Fibroblast of lung (primary cell): ENCODE measurements around the gene CLDN7. TPM values are rescaled to one million over a fixed set of nuclear protein-coding genes. Genes with fewer than 3 reads are reported as not detected.

Experiments used
- DNase-seq, 2 donors: peaks; one replicate each; pipeline versions ENCODE4 v3.0.0 to v3.0.0-alpha.2; 2010; ENCODE audit warnings: low read depth in 2 of 2
- H2AFZ ChIP-seq: 2 replicates; pipeline ENCODE4 v1.5.1; 2012; ENCODE audit warnings: low read length, control low read depth, inconsistent platforms
- H3K27ac ChIP-seq: 2 replicates; pipeline ENCODE4 v1.5.1; 2011; ENCODE audit warnings: low read length, control low read depth; ENCODE audit not compliant: insufficient read depth
- H3K27me3 ChIP-seq: 2 replicates; pipeline ENCODE4 v1.5.1; 2011; ENCODE audit warnings: mild to moderate bottlenecking, low read length; ENCODE audit not compliant: control insufficient read depth, insufficient read depth
- H3K36me3 ChIP-seq: 2 replicates; pipeline ENCODE4 v1.5.1; 2011; ENCODE audit warnings: low read length; ENCODE audit not compliant: control insufficient read depth, insufficient read depth
- H3K4me1 ChIP-seq: 2 replicates; pipeline ENCODE4 v1.5.1; 2011; ENCODE audit warnings: low read length; ENCODE audit not compliant: control insufficient read depth, insufficient read depth; ENCODE audit errors: extremely low read depth
- H3K4me2 ChIP-seq: 2 replicates; pipeline ENCODE4 v1.5.1; 2011; ENCODE audit warnings: low read length, control low read depth; ENCODE audit not compliant: insufficient read depth; ENCODE audit errors: extremely low read depth
- H3K4me3 ChIP-seq, 4 experiments: fragments of 200-600 bp in 1 of 4; sonication (generic) in 1 of 4; replicated peaks in 1 of 4; 2 replicates each; pipeline ENCODE4 v1.5.1; 2011 to 2016; ENCODE audit warnings: low read length in 4 of 4, low read depth in 3 of 4, mild to moderate bottlenecking in 3 of 4, control low read depth in 2 of 4, inconsistent platforms in 1 of 4, mixed read lengths in 1 of 4; ENCODE audit not compliant: insufficient read depth in 1 of 4; ENCODE audit errors: control extremely low read depth in 1 of 4
- H3K79me2 ChIP-seq: 2 replicates; pipeline ENCODE4 v1.5.1; 2012; ENCODE audit warnings: mild to moderate bottlenecking, low read length, inconsistent platforms; ENCODE audit not compliant: control insufficient read depth, insufficient read depth
- H3K9ac ChIP-seq: 2 replicates; pipeline ENCODE4 v1.5.1; 2011; ENCODE audit warnings: mild to moderate bottlenecking, low read length, control low read depth; ENCODE audit not compliant: insufficient read depth
- H3K9me3 ChIP-seq: 2 replicates; pipeline ENCODE4 v1.5.1; 2012; ENCODE audit warnings: low read depth, low read length; ENCODE audit not compliant: control insufficient read depth, insufficient read depth
- H4K20me1 ChIP-seq: 2 replicates; pipeline ENCODE4 v1.5.1; 2011; ENCODE audit warnings: low read length; ENCODE audit not compliant: control insufficient read depth, insufficient read depth; ENCODE audit errors: extremely low read depth
- EZH2 ChIP-seq: IDR thresholded peaks from 2 replicates; pipeline ENCODE4 v1.5.1; 2012; ENCODE audit warnings: low read length, control low read depth, mild to moderate bottlenecking; ENCODE audit errors: missing control alignments
- polyA plus RNA-seq, 2 donors: library from polyadenylated mRNA; depleted of rRNA in 1 of 2; stranded (reverse) in 1 of 2; unstranded in 1 of 2; fragments of >200 nt; gene quantifications; 2 replicates each; pipeline ENCODE4 v1.2.1, GENCODE V29; 2011 to 2012; ENCODE audit warnings: missing spikeins in 1 of 2
- total RNA-seq: library from RNA; depleted of rRNA; stranded (reverse); fragments of >200 nt; gene quantifications from 2 replicates; pipeline ENCODE4 v1.2.1, GENCODE V29; 2014
- TF ChIP-seq, protein P1 (sequence below), 2 donors: IDR thresholded peaks in 1 of 2; conservative IDR thresholded peaks in 1 of 2; 1 replicate in 1 of 2; 2 replicates in 1 of 2; pipeline ENCODE4 v1.5.1; 2011 to 2012; ENCODE audit warnings: low read length in 2 of 2, control low read depth in 1 of 2, inconsistent platforms in 1 of 2, low read depth in 1 of 2, mild to moderate bottlenecking in 1 of 2

Gene CLDN7
- total and polyA plus RNA-seq, 2 donors (not counting 1 experiment from before 2014, with no cell fraction given): 1.0 to 17.2 TPM

GRCh38 chr17:7293816-7294613 is 31.7 kb upstream of the CLDN7 start:
- H3K79me2 ChIP-seq: no peaks in the 10 kb centered on the region
- H3K27me3 ChIP-seq: peaks cover 38% of the 10 kb centered on the region
- H3K4me2 ChIP-seq: peak overlapping the region; percentile 13
- H3K27ac ChIP-seq: no peak overlapping the region
- no peaks in the 10 kb centered on the region for H4K20me1 ChIP-seq
- H3K9me3 ChIP-seq: no peaks in the 10 kb centered on the region
- H2AFZ ChIP-seq: no peak overlapping the region
- no peak overlapping the region for H3K4me3 ChIP-seq
- no peak for DNase-seq
- no peaks in the 10 kb centered on the region for H3K36me3 ChIP-seq
- TF ChIP-seq, protein P1, sequence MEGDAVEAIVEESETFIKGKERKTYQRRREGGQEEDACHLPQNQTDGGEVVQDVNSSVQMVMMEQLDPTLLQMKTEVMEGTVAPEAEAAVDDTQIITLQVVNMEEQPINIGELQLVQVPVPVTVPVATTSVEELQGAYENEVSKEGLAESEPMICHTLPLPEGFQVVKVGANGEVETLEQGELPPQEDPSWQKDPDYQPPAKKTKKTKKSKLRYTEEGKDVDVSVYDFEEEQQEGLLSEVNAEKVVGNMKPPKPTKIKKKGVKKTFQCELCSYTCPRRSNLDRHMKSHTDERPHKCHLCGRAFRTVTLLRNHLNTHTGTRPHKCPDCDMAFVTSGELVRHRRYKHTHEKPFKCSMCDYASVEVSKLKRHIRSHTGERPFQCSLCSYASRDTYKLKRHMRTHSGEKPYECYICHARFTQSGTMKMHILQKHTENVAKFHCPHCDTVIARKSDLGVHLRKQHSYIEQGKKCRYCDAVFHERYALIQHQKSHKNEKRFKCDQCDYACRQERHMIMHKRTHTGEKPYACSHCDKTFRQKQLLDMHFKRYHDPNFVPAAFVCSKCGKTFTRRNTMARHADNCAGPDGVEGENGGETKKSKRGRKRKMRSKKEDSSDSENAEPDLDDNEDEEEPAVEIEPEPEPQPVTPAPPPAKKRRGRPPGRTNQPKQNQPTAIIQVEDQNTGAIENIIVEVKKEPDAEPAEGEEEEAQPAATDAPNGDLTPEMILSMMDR (conservative IDR thresholded peaks at IDR 0.05 in 1 of 2, IDR thresholded peaks at IDR 0.05 in 1 of 2; ENCODE audit: low read depth in 1 of 2, low read length in 2 of 2): no peak
- peak; percentile 81 for TF ChIP-seq EZH2
- no peaks in the 10 kb centered on the region for H3K4me1 ChIP-seq
- no peak overlapping the region for H3K9ac ChIP-seq

DNA sequence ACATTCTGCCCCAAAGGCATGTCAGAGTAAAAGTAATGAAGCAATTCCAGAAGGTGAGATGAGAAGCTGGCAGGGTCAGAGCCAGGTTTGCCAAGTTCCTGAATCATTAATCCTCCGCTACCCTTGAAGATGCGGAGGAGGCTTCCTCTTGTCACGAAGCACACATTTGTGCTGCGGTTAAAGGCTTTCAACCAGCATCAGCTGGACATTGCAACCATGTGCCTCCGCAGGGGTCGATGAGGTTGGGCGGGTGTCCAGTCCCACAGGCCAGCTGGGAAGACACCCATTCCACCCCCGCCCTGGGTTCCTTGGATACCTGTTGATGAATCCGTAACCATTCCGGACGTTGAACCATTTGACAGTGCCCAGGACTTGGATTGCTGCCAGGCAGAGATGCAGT is 30.9 kb upstream of the CLDN7 start:
- H2AFZ ChIP-seq: no peak overlapping the region
- H3K9ac ChIP-seq: no peak overlapping the region
- no peak for DNase-seq
- no peak overlapping the region for H3K4me2 ChIP-seq
- peaks cover 38% of the 10 kb centered on the region for H3K27me3 ChIP-seq
- H3K36me3 ChIP-seq: no peaks in the 10 kb centered on the region
- H3K4me1 ChIP-seq: no peaks in the 10 kb centered on the region
- no peak for TF ChIP-seq EZH2
- TF ChIP-seq, protein P1 (conservative IDR thresholded peaks at IDR 0.05 in 1 of 2, IDR thresholded peaks at IDR 0.05 in 1 of 2; ENCODE audit: low read depth in 1 of 2, low read length in 2 of 2): no peak
- no peaks in the 10 kb centered on the region for H3K9me3 ChIP-seq
- no peaks in the 10 kb centered on the region for H4K20me1 ChIP-seq
- H3K79me2 ChIP-seq: no peaks in the 10 kb centered on the region
- H3K4me3 ChIP-seq: no peak overlapping the region
- H3K27ac ChIP-seq: no peak overlapping the region

DNA sequence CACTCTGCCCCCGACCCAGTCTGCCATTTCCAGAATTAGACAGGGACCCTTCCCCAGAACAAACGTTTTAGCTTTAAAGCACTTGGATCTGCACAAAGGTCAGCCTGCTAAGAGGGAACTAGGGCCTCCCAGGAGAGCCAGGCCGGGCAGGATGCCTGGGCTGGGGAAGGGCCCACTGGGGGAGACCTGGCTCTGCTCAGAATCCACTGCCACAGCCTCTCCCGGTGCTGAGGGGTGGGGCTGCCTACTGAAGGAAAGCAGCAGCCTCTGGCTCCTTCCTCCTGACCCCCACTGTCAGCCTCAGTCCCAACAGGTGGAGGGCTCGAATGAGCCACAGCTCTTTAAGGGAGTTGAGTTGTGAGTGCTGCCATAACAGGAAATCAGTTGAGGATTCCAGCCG is 30.5 kb upstream of the CLDN7 start:
- Histone ChIP-seq H2AFZ (no peak overlapping the region), H3K4me1 (no peaks in the 10 kb centered on the region), H3K79me2 (no peaks in the 10 kb centered on the region), H3K9me3 (no peaks in the 10 kb centered on the region), H3K4me3 (no peak overlapping the region), H3K27ac (no peak overlapping the region), H4K20me1 (no peaks in the 10 kb centered on the region), H3K4me2 (no peak overlapping the region), H3K9ac (no peak overlapping the region), H3K27me3 (peaks cover 38% of the 10 kb centered on the region), H3K36me3 (no peaks in the 10 kb centered on the region)
- no peak for DNase-seq
- TF ChIP-seq, protein P1 (conservative IDR thresholded peaks at IDR 0.05 in 1 of 2, IDR thresholded peaks at IDR 0.05 in 1 of 2; ENCODE audit: low read depth in 1 of 2, low read length in 2 of 2): no peak
- TF ChIP-seq EZH2: no peak
